ENCODE results near the gene ILK.

The ILK gene

GRCh38 chr11:6654281-6655019, 50.9 kb downstream of the ILK start:
- DNase-seq: peak in 19 of 51 donors; percentile 21 to 76 (median 43)

- peak in 13 of 51 donors; percentile 29 to 76 (median 51) for DNase-seq
Measured at GRCh38 chr11:6655020-6655789, 51.6 kb downstream of the ILK start.

DNA sequence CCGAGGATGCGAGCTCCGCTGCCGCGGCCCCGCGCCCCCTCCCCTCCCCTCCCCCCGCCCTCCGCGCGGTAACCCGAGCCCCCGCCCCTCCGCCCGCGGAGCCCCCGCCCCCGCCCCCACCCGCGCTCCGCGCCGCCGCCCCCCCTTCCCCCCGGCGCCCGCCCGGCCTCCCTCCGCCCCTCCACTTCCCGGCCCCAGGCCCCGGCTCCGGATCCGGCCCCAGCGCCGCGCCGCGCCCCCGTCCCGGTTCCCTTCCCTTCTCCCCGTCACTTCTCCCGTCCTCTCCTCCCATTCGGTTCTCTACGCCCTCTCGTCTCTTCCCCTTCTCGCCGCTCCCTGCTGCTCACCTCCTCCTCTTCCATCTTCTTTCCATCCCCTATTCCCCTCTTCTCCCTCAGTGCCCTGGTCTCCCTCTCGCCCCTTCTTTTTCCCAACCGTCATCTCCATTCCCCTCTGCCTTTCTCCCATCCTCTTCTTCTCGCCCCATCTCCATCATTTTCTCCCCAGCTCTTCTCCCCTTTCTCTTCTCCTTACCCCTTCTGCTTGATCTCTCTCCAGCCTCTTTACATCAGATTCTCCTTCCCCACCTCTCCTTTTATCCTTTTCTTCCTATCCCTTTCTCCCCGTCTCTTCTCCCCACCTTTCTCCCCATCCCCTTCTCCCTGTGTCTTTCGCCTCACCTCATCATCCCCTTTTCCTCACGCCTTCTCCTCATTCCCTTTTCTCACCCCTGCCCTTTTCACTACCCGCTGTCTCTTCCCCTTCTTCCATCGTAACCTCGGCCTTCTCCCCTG, 52.4 kb downstream of the ILK start, which contains the start of gene DCHS1:
Gene DCHS1 (minus strand): TSS at position 20 of the 794 bp plus-strand sequence. CDS start 14,196 bp downstream, outside the sequence.
- DNase-seq: peak in 6 of 51 donors; percentile 21 to 55 (median 30)

GRCh38 chr11:6656584-6656915, 53.0 kb downstream of the ILK start:
- DNase-seq: no peak

DNA sequence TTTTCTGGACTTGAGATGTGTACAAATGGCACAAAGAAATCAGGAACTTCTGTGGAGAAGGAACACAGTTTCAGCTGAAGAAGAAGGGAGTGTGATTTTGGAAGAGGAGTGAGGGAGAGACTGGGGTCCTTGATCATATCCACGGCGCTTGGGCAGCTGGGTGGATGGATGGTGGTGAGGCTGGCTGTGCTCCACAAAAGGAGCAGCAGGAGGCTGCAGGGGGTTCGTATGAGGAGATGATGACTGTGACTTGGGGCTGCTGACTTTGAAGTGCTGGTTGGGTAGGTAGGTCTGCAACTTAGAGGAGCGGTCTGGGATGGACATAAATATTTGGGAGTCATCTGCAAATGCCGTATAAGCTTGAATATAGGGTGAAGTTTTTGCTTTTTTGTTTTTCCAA, 53.4 kb downstream of the ILK start:
- no peak for DNase-seq

DNA sequence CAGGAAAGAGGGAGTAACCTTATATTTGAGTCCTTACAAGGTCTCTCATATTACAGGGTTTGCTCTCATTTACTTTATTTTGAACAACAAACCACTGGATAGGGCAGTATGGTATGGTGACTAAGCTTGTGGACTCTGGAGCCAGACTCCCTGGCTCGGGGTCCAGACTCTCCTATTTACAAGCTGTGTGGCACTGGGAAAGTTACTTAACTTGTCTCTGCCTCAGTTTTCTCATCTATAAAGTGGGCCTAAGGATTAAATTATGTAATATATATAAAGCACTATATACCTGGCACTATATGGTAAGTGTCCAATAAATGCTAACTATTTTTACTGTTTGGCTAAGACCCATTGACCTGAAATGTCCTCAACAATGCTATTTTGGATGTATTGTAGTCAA, 53.8 kb downstream of the ILK start:
- no peak for DNase-seq

DNA sequence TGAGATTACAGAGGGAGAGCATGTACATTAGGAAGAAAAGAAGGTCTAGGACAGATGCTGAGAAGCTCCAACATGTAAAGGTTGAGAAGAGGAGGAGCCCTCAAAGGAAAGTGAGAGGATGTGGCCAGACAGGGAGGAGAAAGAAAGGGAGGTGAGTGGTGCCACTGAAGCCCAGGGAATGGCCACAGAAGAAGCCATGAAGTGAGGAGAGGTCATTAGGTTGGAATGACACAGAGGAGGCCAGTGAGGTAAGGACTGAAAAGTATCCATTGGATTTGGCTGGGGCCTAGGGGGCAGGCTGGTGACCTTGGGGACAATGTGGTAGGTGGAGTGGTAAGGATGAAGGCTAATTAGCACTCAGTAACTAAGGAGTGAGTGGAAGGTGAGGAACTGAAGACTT, 55.1 kb downstream of the ILK start:
- no peak for DNase-seq
